ENCODE data around the gene GALNT18. TPM values are rescaled to one million over a fixed set of nuclear protein-coding genes. Genes with fewer than 3 reads are reported as not detected.

The GALNT18 gene
- total and polyA plus RNA-seq, 2 of the 4 experiments (the other 2 are of a cell fraction), result 9.5 to 11.3 TPM

- intact Hi-C loops (cut with micrococcal nuclease) (no loop called here), dilution Hi-C loops (cut with HindIII; ENCODE audit: low sequenced_read_pairs, unreplicated experiment) (no loop called here), in situ Hi-C loops (cut with MboI; ENCODE audit: low sequenced_read_pairs) (no loop called here)
- Histone ChIP-seq H3K9me1 (ENCODE audit: insufficient read depth, low read length) (no peaks in the 10 kb centered on the region), H4K8ac (ENCODE audit: low read depth in 2 of 2, low read length in 2 of 2) (no peak overlapping the region), H3K79me1 (ENCODE audit: low read depth in 1 of 2, low read length in 2 of 2) (no peaks in the 10 kb centered on the region; a peak in 1 of 4 replicates), H3K56ac (ENCODE audit: extremely low read depth, insufficient read depth, low read length) (no peak overlapping the region), H3K36me3 (ENCODE audit: control insufficient read depth, insufficient read depth, low read length) (no peaks in the 10 kb centered on the region), H3K9ac (ENCODE audit: low read depth, low read length) (no peak overlapping the region), H2AFZ (replicated peaks; ENCODE audit: low read length, poor library complexity) (peak overlapping the region; percentile 9), H3K14ac (replicated peaks; ENCODE audit: low read depth, low read length) (no peak overlapping the region), H2AK9ac (replicated peaks; ENCODE audit: low read depth, low read length, poor library complexity) (no peak overlapping the region), H2BK5ac (ENCODE audit: low read depth, low read length, poor library complexity, severe bottlenecking) (no peak overlapping the region), H3K4me1 (ENCODE audit: control insufficient read depth, insufficient read depth, low read length) (peaks cover 2% of the 10 kb centered on the region; the same call in 1 of the 2 replicates), H2BK120ac (ENCODE audit: low read depth, low read length) (no peak overlapping the region), H3K27me3 (ENCODE audit: control insufficient read depth, insufficient read depth, low read length) (peaks cover 7% of the 10 kb centered on the region), H4K5ac (ENCODE audit: low read depth, low read length) (no peak overlapping the region), H2BK20ac (ENCODE audit: low read depth, low read length) (no peak overlapping the region), H2AK5ac (ENCODE audit: low read depth, low read length) (no peak overlapping the region), H3K9me3 (ENCODE audit: control insufficient read depth, insufficient read depth, low read length) (no peaks in the 10 kb centered on the region), H3K27ac (ENCODE audit: insufficient read depth, low read length) (no peak overlapping the region), H4K20me1 (ENCODE audit: insufficient read depth, low read length) (no peaks in the 10 kb centered on the region), H4K91ac (ENCODE audit: insufficient read depth, low read depth, low read length) (no peak overlapping the region), H3K4me2 (ENCODE audit: low read depth, low read length) (no peak overlapping the region), H2BK15ac (ENCODE audit: low read depth, low read length) (no peak overlapping the region), H3K18ac (ENCODE audit: low read depth, low read length) (no peak overlapping the region), H3K23ac (ENCODE audit: low read depth, low read length) (no peak overlapping the region), H3K4ac (ENCODE audit: low read depth, low read length) (no peak overlapping the region), H3K4me3 (ENCODE audit: insufficient read depth, low read depth, low read length) (no peak overlapping the region)
- BruUV-seq (replicated peaks), result no TSS peak
- DNase-seq (no peak), ATAC-seq (ENCODE audit: low read depth) (no peak)
- ChIA-PET CTCF (no interaction called here), POLR2A (ENCODE audit: unreplicated experiment) (no interaction called here)
- 80% methylated on average over 1 of the region's 10 CpGs; no CpG with 5 or more reads in 1 of the 2 experiments for WGBS, 2 experiments (ENCODE audit: extremely low coverage in 2 of 2, insufficient read length in 1 of 2)
- TF ChIP-seq RFX5 (IDR thresholded peaks at IDR 0.05; ENCODE audit: low read depth, low read length) (no peak), RCOR1 (IDR thresholded peaks at IDR 0.05; ENCODE audit: insufficient replicate concordance, low read length) (no peak), CHD1 (IDR thresholded peaks at IDR 0.05; ENCODE audit: low read depth, low read length) (no peak), POLR2A (IDR thresholded peaks at IDR 0.05; ENCODE audit: low read depth, low read length) (no peak), MXI1 (IDR thresholded peaks at IDR 0.05; ENCODE audit: borderline replicate concordance, low read depth, low read length) (no peak), FOS (IDR thresholded peaks at IDR 0.05; ENCODE audit: low read depth, low read length) (no peak), NFE2L2 (IDR thresholded peaks at IDR 0.05; ENCODE audit: low read depth, low read length) (no peak), CTCF (conservative IDR thresholded peaks at IDR 0.05; ENCODE audit: low read depth, low read length) (no peak), SMC3 (IDR thresholded peaks at IDR 0.05; ENCODE audit: low read depth, low read length) (no peak), RAD21 (IDR thresholded peaks at IDR 0.05; ENCODE audit: low read length) (no peak), ELK1 (IDR thresholded peaks at IDR 0.05; ENCODE audit: borderline replicate concordance, low read depth, low read length) (no peak), BHLHE40 (IDR thresholded peaks at IDR 0.05; ENCODE audit: low read depth, low read length) (no peak), MAZ (IDR thresholded peaks at IDR 0.05; ENCODE audit: borderline replicate concordance, low read depth, low read length) (no peak), USF2 (IDR thresholded peaks at IDR 0.05; ENCODE audit: low read depth, low read length) (no peak), CEBPB (IDR thresholded peaks at IDR 0.05; ENCODE audit: low read depth, low read length) (no peak), MAFK (IDR thresholded peaks at IDR 0.05; ENCODE audit: low read depth, low read length) (no peak)
These were observed 40.9 kb downstream of the GALNT18 start for GRCh38 chr11:11580841-11581411.

Measured in IMR-90 (cell line).